HL-60 (cell line): ENCODE data around the gene TMPRSS7.

ENCODE experiments used
- DNase-seq, 2 experiments: peaks; one replicate each; pipeline ENCODE4 v3.0.0-alpha.2; 2010 to 2020; ENCODE audit warnings: low read depth in 1 of 2, low spot score in 1 of 2
- H3K27ac ChIP-seq: fragments of 250-450 bp; sonication (Bioruptor Pico); replicated peaks from 2 replicates; pipeline ENCODE4 v1.5.1; 2020; ENCODE audit warnings: mild to moderate bottlenecking, moderate library complexity
- H3K27me3 ChIP-seq: fragments of 250-450 bp; sonication (Bioruptor Pico); 2 replicates; pipeline ENCODE4 v1.5.1; 2021; ENCODE audit warnings: mild to moderate bottlenecking, moderate library complexity; ENCODE audit not compliant: insufficient read depth, poor library complexity, severe bottlenecking
- H3K4me3 ChIP-seq: replicated peaks from 2 replicates; pipeline ENCODE4 v1.5.1; 2011; ENCODE audit warnings: mild to moderate bottlenecking, control low read depth, low read length; ENCODE audit not compliant: insufficient read depth
- GABPA ChIP-seq: IDR thresholded peaks from 2 replicates; pipeline ENCODE4 v1.6.1; 2012; ENCODE audit warnings: low read depth
- POLR2AphosphoS5 ChIP-seq: IDR thresholded peaks from 2 replicates; pipeline ENCODE4 v1.6.1; 2012; ENCODE audit warnings: low read depth
- SPI1 ChIP-seq: IDR thresholded peaks from 2 replicates; pipeline ENCODE4 v1.6.1; 2012; ENCODE audit warnings: low read depth, mild to moderate bottlenecking, borderline replicate concordance
- TF ChIP-seq, protein P1 (sequence below): IDR thresholded peaks from one replicate; pipeline ENCODE4 v1.5.1; 2011; ENCODE audit warnings: low read length, control low read depth, inconsistent platforms; ENCODE audit not compliant: insufficient read depth
- TF ChIP-seq, protein P2 (sequence below): IDR thresholded peaks from 2 replicates; pipeline ENCODE4 v1.6.1; 2012; ENCODE audit warnings: low read depth; ENCODE audit not compliant: insufficient replicate concordance

The TMPRSS7 gene

DNA sequence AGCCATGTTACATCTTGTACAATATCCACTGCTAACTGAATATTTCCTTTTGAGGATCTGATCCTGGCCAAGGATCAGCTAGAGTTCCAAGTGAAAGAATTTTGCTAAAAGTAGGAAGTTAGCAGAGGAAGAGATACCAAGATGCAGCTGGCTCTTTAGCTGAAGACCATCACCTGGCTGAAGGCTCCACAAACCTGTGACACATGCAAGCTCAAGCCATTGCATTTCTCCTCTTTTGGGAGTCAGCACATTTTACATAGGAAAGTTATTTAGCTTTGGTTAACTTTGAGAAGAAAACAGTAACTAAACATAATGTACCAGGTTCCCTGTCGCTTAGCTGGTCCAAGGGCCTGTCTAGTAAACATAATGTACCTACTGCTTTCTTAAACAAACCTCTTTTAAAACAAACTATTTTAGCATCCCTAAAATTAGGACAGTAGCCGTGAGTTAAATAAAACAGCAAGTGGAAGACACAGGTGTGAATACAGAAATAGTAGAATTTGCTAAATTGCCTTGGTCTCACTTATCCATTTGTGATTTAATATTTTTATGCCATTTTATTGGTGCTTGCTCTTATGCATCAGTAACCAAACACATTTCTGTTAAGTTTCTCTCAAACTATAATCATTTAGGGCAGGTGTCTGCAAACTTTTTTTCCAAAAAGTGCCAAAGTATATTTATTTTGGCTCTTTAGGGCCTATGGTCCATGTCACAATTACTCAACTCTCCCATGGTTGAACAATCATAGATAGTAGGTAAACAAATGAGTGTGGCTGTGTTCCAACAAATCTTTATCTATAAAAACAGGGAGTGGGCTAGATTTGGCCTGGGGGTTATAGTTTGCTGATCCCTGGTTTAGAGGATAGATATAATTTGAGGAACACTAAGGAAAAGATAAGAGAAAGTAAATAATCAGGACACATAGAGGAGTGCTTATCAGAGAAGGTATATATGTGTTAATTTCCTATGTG, 87.3 kb downstream of the TMPRSS7 start:
- TF ChIP-seq GABPA (no peak), POLR2AphosphoS5 (no peak), SPI1 (no peak)
- TF ChIP-seq, protein P1, sequence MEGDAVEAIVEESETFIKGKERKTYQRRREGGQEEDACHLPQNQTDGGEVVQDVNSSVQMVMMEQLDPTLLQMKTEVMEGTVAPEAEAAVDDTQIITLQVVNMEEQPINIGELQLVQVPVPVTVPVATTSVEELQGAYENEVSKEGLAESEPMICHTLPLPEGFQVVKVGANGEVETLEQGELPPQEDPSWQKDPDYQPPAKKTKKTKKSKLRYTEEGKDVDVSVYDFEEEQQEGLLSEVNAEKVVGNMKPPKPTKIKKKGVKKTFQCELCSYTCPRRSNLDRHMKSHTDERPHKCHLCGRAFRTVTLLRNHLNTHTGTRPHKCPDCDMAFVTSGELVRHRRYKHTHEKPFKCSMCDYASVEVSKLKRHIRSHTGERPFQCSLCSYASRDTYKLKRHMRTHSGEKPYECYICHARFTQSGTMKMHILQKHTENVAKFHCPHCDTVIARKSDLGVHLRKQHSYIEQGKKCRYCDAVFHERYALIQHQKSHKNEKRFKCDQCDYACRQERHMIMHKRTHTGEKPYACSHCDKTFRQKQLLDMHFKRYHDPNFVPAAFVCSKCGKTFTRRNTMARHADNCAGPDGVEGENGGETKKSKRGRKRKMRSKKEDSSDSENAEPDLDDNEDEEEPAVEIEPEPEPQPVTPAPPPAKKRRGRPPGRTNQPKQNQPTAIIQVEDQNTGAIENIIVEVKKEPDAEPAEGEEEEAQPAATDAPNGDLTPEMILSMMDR: no peak
- TF ChIP-seq, protein P2, sequence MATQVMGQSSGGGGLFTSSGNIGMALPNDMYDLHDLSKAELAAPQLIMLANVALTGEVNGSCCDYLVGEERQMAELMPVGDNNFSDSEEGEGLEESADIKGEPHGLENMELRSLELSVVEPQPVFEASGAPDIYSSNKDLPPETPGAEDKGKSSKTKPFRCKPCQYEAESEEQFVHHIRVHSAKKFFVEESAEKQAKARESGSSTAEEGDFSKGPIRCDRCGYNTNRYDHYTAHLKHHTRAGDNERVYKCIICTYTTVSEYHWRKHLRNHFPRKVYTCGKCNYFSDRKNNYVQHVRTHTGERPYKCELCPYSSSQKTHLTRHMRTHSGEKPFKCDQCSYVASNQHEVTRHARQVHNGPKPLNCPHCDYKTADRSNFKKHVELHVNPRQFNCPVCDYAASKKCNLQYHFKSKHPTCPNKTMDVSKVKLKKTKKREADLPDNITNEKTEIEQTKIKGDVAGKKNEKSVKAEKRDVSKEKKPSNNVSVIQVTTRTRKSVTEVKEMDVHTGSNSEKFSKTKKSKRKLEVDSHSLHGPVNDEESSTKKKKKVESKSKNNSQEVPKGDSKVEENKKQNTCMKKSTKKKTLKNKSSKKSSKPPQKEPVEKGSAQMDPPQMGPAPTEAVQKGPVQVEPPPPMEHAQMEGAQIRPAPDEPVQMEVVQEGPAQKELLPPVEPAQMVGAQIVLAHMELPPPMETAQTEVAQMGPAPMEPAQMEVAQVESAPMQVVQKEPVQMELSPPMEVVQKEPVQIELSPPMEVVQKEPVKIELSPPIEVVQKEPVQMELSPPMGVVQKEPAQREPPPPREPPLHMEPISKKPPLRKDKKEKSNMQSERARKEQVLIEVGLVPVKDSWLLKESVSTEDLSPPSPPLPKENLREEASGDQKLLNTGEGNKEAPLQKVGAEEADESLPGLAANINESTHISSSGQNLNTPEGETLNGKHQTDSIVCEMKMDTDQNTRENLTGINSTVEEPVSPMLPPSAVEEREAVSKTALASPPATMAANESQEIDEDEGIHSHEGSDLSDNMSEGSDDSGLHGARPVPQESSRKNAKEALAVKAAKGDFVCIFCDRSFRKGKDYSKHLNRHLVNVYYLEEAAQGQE: no peak
- DNase-seq: no peak
- H3K27me3 ChIP-seq: no peaks in the 10 kb centered on the region
- no peak overlapping the region for H3K27ac ChIP-seq
- no peak overlapping the region for H3K4me3 ChIP-seq

DNA sequence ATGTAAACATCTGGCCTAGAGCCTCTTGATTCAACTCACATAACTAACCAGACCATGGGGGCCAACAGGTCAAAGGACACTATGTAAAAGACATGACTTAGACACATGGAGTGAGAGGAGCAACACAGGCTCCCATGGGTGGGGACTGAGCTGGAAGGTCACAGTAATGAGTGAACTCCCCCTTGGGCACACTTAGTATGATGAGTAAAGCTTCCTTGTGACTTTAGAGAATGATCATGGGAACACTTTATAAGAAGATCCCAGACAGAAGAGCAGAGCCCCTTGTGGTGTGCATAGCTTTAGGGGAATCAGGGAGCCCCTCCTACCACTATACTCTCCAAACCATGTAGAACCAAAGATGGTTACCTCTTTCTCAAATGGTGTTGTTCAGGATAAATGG, 88.3 kb downstream of the TMPRSS7 start:
- no peak for DNase-seq
- TF ChIP-seq, protein P1: no peak
- TF ChIP-seq GABPA (no peak), POLR2AphosphoS5 (no peak), SPI1 (no peak)
- TF ChIP-seq, protein P2: no peak
- H3K27ac ChIP-seq: no peak overlapping the region

DNA sequence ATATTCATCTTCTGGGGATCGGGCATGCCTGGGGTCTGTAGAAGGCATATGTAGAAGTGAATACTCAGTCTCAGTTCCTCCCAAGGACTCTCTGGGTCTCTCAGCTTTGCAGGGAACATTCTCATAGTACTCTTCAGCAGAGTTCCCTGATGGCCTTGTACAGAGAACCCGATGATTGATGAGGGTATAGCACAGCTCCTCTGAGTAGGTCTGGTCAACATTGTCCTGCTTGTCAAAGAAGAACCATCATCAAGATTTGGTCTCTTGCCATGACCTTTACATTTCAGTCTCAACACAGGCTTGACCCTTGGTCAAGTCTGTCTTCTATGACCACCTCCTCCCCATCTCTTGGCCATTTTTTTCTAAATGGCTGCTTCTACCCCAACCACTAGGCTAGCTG, 89.0 kb downstream of the TMPRSS7 start:
- H3K4me3 ChIP-seq: no peak overlapping the region
- no peaks in the 10 kb centered on the region for H3K27me3 ChIP-seq
- DNase-seq: no peak
- TF ChIP-seq GABPA: no peak
- TF ChIP-seq SPI1: no peak
- TF ChIP-seq, protein P2: no peak
- no peak for TF ChIP-seq POLR2AphosphoS5
- TF ChIP-seq, protein P1: no peak
- no peak overlapping the region for H3K27ac ChIP-seq

More for the DNA sequence above, 88.3 kb downstream of the TMPRSS7 start:
- Histone ChIP-seq H3K4me3 (no peak overlapping the region), H3K27me3 (no peaks in the 10 kb centered on the region)
